Cardiac septum (tissue), 1 donor: Measurements from ENCODE around the gene HACD2. TPM values are rescaled to one million over a fixed set of nuclear protein-coding genes. Genes with fewer than 3 reads are reported as not detected.

Experiments
- DNase-seq: peaks from one replicate; pipeline ENCODE4 v3.0.0-alpha.2; 2020; ENCODE audit warnings: low spot score
- intact Hi-C: fragments of 100-400 bp; cut with DNase I; formaldehyde crosslinking; loops from one replicate; pipeline ENCODE4 v1.14.0; 2022
- total RNA-seq: library from RNA; stranded (reverse); fragmentation: NEBNext Ultra II Directional; extraction: Animal tissue kit (Norgen Biotek cat#: 25700); gene quantifications from one replicate; pipeline ENCODE4 v1.2.1, GENCODE V29; 2021
- donor health status: DM: no; HTN: no; CAD: no.

Gene HACD2
- total RNA-seq, 1 donor from 2014 or later, result 12.3 TPM

- intact Hi-C loops, result loop anchor here (10.0 kb wide), 1 partner anchor 87 kb away; no protein-coding TSS in a partner anchor
- no peak for DNase-seq
Measured at GRCh38 chr3:123458255-123458654, 126.6 kb downstream of the HACD2 start.

GRCh38 chr3:123457841-123458240, 127.0 kb downstream of the HACD2 start:
- DNase-seq, result no peak
- intact Hi-C loops, result loop anchor here (10.0 kb wide), 1 partner anchor 87 kb away; no protein-coding TSS in a partner anchor

DNA sequence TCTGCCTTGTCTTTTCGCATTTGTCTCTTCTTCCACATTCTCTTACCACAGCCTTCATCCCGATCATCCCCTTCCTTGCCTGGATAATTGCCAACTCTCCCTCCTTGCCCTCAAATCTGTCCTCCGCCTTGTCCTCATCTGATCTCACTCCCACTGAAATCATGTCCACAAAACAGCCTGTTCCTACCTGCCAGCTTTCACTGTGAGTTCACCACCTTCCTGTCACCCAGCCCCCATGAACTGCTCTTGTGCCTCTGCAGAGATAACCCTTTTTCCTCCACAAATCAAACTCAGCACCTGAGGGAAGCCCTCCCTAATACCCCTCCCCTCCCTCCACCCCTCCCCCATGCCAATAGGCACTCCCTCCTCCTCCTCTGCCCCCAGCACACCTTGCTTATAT, 131.2 kb downstream of the HACD2 start:
- intact Hi-C loops, result loop anchor here (10.0 kb wide), 1 partner anchor 91 kb away; no protein-coding TSS in a partner anchor
- no peak for DNase-seq

DNA sequence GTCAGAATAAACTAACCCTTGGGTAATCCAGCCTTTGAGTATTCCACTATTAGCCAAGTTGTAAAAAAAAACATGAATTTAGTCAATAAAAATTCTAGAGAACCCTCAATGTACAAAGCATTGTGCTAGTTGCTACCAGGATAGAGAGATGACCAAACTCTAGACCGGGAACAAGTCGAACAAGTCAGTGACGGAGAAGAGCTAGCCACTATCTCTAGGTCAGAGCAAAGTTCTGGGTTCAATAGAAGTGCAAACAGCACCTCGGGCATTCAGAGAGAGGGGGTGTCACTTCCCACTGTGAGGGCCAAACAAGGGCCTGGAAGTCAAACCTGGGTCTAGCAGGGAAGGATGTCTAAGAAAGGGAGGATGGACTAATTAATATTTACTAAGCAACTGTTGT, 133.7 kb downstream of the HACD2 start:
- intact Hi-C loops, result loop anchor here (10.0 kb wide), 1 partner anchor 94 kb away; no protein-coding TSS in a partner anchor

DNA sequence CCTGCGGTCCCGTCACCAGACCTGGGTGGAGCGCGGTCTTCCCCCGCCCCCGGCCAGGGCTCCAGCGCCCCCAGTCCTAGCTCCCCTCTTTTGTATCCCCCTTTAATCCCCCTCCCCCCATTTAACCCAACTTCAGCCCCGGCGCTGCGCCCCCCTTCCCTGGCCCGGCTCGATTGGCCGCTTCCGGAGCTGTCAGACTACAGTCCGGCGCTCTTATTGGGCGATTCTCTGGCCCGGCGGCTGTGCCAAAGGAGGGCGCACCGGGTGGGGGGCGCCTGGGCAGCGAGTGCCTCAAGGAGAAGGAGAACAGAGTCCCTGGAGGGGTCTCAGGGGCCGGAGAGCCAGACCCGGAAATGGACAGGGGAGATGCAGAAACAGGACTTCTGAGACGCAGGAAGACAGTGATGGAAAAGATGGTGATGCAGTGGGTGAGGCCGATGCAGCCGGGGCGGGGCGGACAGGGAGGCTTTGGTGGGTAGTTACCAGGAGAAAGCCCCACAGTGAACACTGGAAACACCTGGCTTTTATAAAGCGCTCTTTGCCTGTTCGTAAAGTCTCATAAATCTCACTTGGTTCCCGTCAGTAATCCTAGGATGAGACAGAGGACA, 134.8 kb downstream of the HACD2 start:
- intact Hi-C loops, result loop anchor here (2.0 to 10.0 kb wide), 4 partner anchors 39 to 103 kb away; no protein-coding TSS in a partner anchor
- DNase-seq, result no peak

More for the DNA sequence above, 133.7 kb downstream of the HACD2 start:
- DNase-seq, result no peak

DNA sequence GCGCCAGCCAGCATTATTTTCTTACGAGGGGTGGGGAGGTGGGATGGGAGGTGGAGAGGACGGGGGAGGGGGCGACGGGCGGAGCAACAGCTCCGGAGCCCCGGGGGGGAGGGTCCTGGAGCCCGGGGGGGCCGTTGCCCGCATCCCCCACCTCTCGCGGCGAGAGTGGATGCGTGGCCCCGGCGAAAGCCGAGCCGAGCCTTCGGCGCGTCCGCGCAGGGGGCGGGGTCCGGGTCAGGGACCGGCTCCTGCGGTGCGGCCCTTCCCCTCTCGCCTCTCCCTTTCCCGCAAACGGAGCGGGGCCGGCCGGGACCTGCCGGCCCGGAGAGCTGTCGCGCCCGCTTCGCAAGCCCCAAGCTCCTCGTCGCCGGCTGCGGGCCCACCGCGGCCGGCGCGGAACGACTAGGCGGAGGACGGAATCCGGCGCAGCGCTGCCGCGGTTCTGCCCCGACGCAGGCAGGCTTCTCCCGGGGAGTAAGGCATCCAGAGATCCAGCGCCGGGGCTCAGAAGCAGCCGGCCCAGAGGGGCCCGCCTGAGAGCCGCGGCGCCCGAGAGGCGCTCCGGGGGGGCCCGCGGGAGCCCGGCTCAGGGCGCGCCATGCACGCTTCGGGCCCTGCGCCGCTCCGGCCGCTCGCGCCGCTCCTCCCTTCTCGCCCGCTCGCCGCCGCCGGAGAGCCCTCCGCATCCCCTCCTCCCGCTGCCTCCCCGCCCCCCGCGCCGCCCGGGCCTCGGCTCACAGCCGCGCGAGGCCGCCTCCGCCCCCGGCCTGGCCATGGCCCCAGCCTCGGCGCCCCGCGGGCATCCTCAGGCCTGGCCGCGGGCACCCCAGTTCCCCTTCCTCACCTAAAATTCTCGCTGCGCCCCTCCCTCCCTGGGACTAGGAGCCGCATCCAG, 135.5 kb downstream of the HACD2 start:
- intact Hi-C loops, result loop anchor here (2.0 to 5.0 kb wide), 3 partner anchors 39 to 102 kb away; no protein-coding TSS in a partner anchor
- DNase-seq, result no peak

GRCh38 chr3:123448536-123449101, 136.2 kb downstream of the HACD2 start, which contains the start of gene ADCY5:
TSS of gene ADCY5 (minus strand) at chr3:123449090. CDS start at chr3:123448545, 545 bp downstream.
- intact Hi-C loops, result loop anchor here (2.0 to 5.0 kb wide), 3 partner anchors 40 to 101 kb away; no protein-coding TSS in a partner anchor
- DNase-seq, result no peak

DNA sequence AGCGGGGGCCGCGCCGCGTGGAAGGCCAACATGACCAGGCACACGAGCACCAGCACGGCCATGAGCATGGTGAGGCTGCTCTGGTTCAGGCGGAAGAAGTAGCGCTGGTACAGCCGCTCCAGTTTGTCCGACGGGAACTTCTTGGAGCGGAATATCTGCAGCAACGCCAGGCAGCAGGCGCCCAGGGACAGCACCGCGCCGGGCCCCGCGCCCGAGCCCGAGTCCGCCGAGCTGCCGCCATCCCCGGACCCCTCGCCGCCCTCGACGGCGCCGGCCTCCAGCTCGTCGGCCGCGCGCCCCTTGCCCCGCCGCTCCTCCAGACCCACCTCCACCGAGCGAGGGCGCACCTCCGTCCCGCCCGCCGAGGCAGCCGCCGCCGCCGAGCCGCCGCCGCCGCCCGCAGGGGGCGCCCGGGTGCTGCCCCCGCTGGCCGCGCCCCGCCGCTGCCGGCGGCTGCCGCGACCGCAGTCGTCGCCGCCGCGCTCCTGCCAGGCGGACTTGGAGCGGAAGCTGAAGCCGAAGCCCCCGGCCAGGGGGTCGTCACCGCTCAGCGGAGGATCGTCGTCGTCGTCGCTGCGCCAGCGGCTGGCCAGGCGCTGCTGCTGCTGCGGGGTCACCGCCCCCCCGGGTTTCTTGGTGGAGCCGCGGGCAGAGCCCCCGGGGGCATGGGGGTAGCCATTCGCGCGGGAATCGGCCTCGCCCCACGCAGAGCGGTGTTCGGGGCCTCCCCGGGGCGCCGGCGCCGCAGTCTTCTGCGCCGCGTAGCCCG, 136.9 kb downstream of the HACD2 start:
- intact Hi-C loops, result loop anchor here (2.0 to 5.0 kb wide), 5 partner anchors 41 to 119 kb away; no protein-coding TSS in a partner anchor
- DNase-seq, result no peak

- DNase-seq, result no peak
- intact Hi-C loops, result loop anchor here (2.0 to 5.0 kb wide), 4 partner anchors 47 to 119 kb away; no protein-coding TSS in a partner anchor
Measured at GRCh38 chr3:123447416-123447748, 137.5 kb downstream of the HACD2 start.

- intact Hi-C loops, result loop anchor here (2.0 to 5.0 kb wide), 4 partner anchors 46 to 118 kb away; no protein-coding TSS in a partner anchor
- no peak for DNase-seq
Measured at GRCh38 chr3:123446610-123447109, 138.2 kb downstream of the HACD2 start.

- intact Hi-C loops, result loop anchor here (2.0 to 5.0 kb wide), 4 partner anchors 45 to 117 kb away; no protein-coding TSS in a partner anchor
- DNase-seq, result no peak
Measured at GRCh38 chr3:123446210-123446609, 138.6 kb downstream of the HACD2 start.

DNA sequence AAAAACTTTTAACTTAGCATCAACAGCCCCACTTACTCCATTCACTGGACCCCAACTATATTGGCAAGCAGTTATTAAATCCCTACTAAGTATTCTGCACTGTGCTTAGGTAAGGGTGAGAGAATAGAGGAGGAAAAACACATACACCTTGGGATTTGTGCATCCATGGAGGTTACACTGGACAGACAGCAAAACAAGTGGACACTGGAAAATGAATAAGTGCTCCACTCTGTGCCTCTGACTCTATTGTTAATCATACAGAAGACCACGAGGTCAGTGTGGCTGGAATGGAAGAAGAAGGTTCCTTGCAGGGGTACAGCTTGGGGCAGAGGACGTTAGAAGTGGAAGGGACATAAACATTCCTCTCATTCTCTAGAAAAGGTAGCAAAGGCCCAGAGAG, 139.2 kb downstream of the HACD2 start:
- DNase-seq, result no peak
- intact Hi-C loops, result loop anchor here (2.0 to 5.0 kb wide), 4 partner anchors 45 to 117 kb away; no protein-coding TSS in a partner anchor

GRCh38 chr3:123444744-123445143, 140.1 kb downstream of the HACD2 start:
- intact Hi-C loops, result loop anchor here (5.0 kb wide), 2 partner anchors 67 to 97 kb away; no protein-coding TSS in a partner anchor
- no peak for DNase-seq

GRCh38 chr3:123444023-123444422, 140.8 kb downstream of the HACD2 start:
- intact Hi-C loops, result no loop called here

DNA sequence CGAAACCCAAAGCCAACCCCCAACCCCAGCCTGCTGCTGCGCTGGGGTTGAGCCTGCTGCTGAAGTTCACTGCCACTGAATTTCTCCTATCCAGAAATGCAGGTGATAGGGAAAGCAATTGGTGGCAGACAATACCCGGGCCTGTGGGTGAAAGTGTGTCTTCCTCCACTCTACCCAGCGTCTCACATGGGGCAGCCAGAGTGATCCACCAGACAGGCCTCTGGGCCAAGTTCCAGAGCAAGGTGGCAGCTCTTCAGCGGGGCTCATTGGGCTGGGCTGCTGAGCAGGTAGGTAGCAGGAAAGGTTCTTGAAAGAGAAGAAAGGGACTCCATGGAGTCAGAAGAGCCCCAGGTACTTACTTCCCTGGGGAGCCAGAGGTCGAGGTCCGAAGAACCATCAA, 141.9 kb downstream of the HACD2 start:
- intact Hi-C loops, result no loop called here
- DNase-seq, result no peak

More at GRCh38 chr3:123444023-123444422, 140.8 kb downstream of the HACD2 start:
- no peak for DNase-seq

DNA sequence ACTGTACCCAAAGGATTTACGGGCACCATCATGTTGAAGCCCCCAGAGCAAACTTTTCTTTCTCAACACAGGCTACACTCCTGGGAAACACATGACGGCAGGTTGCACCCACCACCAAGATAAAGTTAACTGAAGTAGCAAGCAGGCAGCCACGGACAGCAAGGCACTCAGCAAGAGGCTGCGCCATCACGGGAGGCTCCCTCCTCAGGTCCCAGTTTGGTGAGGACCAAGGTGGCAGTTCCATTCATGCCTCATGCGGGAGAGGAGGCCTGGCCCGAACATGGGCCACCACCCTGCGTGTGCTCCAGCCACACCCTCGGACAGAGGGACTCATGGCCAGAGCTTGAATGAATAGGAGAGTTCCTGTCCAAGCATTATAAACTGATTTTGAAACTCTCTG, 142.7 kb downstream of the HACD2 start:
- intact Hi-C loops, result no loop called here
- no peak for DNase-seq
